Measurements from ENCODE around the gene ATXN10.

ATXN10 gene

DNA sequence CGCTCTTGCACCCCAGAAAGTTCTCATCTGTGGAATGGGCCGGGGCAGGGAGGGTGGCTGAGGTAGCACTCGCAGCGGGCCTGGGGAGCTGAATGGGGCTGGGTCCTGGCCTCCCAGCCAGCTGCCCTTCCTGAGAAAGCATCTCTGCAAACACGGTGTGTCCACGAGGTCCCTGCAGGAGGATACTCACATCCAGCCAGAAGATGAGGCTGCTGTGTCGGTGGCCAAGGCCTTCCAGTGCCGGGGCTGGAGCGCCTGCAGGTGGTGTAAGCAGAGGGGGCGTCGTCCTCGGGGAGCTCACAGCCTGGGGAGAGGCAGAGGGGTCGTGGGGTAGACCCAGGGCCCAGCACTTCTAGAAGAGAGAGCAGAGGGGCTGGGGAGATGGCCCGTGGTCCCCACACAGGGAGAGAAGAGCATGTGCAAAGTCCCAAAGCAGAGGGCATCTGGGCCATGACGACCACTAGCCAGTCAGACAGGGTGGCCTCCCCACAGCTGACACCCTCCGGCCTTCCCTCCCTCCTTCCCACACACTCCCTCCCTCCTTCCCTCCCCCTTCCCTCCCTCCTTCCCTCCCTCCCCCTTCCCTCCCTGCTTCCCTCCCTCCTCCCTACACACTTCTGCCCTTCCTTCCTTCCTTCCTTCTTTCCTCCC is 207.4 kb downstream of the ATXN10 start:
- DNase-seq (ENCODE audit: low read depth), result no peak

- DNase-seq (ENCODE audit: low read depth), result no peak
Observed at GRCh38 chr22:45879552-45879949, 207.9 kb downstream of the ATXN10 start.

DNA sequence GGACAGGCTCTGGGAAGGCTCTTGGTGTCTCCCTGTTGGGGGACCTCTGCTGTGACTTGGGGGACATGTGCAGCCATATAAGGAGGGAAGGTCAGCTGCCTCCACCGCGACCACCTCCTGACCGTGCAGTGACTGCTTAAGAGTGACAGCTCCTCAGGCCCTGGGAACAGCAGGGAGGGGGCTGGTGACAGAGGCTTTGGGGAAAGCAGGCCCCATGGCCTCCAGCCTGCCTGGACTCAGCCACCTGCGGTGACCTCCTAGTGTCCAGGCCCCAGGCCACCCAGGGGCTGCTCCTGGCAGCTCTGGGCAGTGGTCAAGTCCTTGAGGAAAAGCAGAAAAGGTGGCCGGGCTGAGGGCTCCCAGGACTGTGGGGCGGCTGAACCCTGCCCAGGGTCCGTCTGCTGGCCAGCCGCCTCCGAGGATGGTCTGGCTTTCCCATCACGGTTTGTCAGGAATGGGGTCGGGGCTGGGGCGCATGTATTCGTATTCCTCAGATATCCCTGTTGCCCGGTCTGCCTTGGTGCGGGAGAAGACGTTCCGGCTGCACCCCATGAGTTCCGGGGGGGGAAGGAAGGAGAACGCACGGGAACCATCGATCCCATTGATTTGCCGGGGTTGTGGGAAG is 208.6 kb downstream of the ATXN10 start:
- DNase-seq (ENCODE audit: low read depth), result no peak

- no peak for DNase-seq (ENCODE audit: low read depth)
Observed at GRCh38 chr22:45880716-45881523, 209.3 kb downstream of the ATXN10 start.

DNA sequence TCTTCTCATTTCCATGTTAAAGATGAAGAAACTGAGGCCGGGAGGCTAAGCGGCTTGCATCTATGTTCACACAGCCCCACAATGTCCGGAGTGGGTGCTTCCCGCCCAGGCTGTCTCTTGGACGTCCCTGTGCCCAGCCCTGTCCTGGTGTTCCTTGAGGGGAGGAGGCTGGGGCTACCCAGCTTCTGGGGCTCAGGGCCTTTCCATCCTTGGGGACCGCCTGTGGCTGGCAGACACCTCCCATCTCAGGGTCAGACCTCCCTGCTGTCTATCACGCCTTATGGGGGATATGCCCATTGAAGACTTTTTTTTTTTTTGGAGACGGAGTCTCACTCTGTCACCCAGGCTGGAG is 209.9 kb downstream of the ATXN10 start:
- DNase-seq (ENCODE audit: low read depth), result no peak

- DNase-seq (ENCODE audit: low read depth), result no peak
Observed at GRCh38 chr22:45882881-45883810, 211.5 kb downstream of the ATXN10 start.

DNA sequence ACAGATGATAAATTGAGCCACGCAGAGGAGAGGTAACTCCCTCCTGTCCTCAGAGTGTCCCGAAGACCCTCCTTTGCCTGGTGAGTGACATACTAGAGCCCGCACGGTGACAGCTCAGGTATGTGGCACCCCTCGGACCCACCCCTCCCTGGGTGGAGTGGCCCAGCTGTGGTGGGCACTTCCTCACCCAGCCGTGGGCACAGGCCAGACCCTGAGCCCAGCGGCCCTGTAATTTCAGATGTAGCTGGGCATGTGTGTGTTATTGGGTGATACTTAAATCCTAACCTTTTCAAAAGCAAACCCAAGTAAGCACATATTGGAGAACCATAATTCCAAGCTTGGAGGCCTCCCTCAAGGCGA is 212.2 kb downstream of the ATXN10 start:
- no peak for DNase-seq (ENCODE audit: low read depth)

DNA sequence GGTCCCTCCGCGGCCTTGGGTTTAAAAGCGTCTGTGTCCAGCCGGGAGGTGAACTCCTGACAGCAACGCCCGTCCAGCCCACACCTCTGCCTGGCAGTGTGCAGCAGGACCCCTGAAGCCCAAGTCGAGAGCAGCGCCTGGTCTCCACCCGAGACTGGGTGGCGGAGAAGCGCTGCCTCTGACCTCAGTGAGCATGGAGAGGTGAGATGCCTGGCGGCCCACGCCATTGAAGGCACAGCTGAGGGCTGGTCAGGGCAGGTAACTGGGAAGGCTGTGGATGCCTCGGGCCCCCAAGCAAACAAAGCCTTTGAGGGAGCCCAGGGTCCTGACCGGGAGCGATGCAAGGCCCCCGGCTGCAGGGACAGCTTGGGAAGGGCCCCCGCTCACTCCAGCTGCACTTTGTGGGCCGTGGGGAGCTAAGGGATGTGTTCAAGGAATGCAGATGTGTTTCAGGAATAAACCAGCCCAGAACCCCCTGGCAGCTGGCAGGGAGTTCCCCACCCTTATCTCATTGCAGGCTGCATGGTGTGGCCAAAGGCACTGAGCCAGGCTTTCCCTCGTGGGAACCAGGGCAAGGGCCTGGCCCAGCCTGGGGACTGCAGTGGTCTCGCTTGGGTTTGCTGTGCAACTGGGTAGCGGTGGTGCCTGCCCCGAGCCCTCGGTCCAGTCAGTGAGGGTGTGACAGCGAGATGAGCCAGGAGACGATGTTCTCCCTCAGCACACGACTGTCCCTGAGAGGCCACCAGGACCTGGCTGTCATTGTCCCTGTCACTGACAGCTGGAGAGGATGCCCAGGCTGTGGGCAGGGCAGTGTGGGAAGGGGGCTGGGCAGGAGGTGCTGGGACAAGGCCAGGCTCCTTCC is 212.8 kb downstream of the ATXN10 start:
- DNase-seq (ENCODE audit: low read depth), result no peak

- no peak for DNase-seq (ENCODE audit: low read depth)
Observed at GRCh38 chr22:45885171-45885840, 213.7 kb downstream of the ATXN10 start.

DNA sequence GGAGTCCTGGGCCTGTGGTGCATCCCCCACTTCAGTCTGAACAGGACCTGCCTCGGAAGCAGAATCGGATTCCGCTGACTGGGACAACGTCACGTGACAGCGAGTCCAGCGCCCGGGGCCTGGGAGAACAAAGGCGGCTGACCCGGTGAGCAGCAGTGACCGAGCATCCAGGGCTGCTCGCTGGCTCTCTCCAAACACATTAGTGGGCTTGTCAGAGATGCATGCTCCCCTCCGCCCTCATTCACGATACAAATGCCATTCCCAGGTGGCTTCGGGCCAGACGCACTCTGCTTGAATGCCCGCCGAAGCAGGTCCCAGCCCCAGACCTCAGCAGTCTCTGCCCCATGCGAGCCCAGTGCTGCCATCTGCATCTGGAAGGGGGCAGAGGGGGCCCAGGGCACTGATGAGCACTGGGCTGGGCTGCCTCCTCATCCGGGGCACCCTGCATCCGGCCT is 214.3 kb downstream of the ATXN10 start:
- no peak for DNase-seq (ENCODE audit: low read depth)

DNA sequence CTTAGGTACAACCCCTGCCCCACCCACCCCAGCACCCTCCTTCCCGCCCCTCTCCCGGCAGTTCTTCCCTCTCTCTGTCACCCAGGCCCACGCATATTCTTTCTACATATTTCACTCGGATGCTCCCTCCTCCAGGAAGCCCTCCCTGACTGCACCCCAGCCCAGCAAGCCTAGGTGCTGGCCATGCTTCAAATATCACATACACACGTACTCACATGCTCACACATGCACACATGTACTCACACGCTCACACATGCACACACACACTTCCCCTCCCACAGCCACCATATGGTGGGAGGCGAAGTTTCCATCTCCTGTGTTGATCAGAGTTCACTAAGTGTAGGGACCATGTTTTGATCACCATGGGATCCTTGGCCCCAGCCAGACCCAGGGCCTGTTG is 214.9 kb downstream of the ATXN10 start:
- DNase-seq (ENCODE audit: low read depth), result no peak

GRCh38 chr22:45887202-45888131 is 215.8 kb downstream of the ATXN10 start:
- DNase-seq (ENCODE audit: low read depth), result no peak

GRCh38 chr22:45888221-45889092 is 216.8 kb downstream of the ATXN10 start:
- no peak for DNase-seq (ENCODE audit: low read depth)

DNA sequence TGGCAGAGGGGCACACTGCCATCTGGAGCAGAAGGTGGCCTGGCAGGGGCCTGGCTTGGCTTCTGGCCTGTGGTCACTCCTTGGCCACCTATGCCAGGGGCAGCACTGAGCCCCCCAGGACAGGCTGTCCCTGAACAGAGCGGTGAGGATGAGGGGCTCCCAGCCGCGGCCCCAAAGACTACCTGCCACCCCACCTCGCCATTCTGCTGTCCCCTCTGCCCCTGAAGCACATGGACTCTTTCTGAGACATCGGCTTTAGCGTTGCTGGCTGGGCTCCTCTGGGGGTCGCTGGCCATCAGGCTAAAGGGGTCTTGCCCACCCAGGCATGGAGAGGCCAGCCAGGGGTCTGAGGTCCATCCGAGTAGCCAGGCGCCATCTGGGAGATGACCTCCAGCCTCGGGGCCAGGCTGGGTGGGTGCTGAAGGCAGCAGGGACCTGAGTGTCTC is 217.5 kb downstream of the ATXN10 start:
- no peak for DNase-seq (ENCODE audit: low read depth)

- no peak for DNase-seq (ENCODE audit: low read depth)
Observed at GRCh38 chr22:45889539-45890350, 218.1 kb downstream of the ATXN10 start.

GRCh38 chr22:45890351-45890635 is 218.7 kb downstream of the ATXN10 start:
- no peak for DNase-seq (ENCODE audit: low read depth)

- DNase-seq (ENCODE audit: low read depth), result no peak
Observed at GRCh38 chr22:45891021-45891421, 219.4 kb downstream of the ATXN10 start.

GRCh38 chr22:45891471-45891995 is 219.9 kb downstream of the ATXN10 start:
- no peak for DNase-seq (ENCODE audit: low read depth)
